GM19099 (cell line): Measurements from ENCODE around the gene CYP2E1.

Experiments used
- POLR2A ChIP-seq: IDR thresholded peaks from 3 replicates; pipeline ENCODE4 v1.6.1; 2011; ENCODE audit warnings: low read depth; ENCODE audit not compliant: insufficient read length; ENCODE audit errors: extremely low read depth

Gene CYP2E1

GRCh38 chr10:133526957-133527588 is at the start of gene CYP2E1:
Gene CYP2E1, plus strand, starts transcription at chr10:133527363. Its CDS starts 33 bp downstream, at chr10:133527396.
- no peak for TF ChIP-seq POLR2A

GRCh38 chr10:133481086-133481643 is 46.0 kb upstream of the CYP2E1 start:
- TF ChIP-seq POLR2A = no peak

GRCh38 chr10:133481657-133482056 is 45.5 kb upstream of the CYP2E1 start:
- TF ChIP-seq POLR2A = no peak

DNA sequence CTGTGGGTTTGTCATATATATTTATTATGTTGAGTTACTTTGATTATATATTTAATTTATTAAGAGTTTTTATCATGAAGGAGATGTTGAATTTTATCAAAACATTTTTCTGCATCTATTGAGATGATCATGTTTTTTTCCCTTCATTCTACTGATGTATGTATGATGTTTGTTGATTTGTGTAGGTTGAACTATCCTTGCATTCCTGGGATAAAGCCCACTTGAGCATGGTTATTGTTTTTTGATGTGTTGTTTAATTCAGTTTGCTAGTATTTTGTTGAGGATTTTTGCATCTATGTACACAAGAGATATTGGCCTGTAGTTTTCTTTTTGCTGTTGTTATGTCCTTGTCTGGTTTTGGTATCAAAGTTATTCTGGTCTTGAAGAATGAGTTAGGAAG is 42.3 kb upstream of the CYP2E1 start:
- TF ChIP-seq POLR2A = no peak

DNA sequence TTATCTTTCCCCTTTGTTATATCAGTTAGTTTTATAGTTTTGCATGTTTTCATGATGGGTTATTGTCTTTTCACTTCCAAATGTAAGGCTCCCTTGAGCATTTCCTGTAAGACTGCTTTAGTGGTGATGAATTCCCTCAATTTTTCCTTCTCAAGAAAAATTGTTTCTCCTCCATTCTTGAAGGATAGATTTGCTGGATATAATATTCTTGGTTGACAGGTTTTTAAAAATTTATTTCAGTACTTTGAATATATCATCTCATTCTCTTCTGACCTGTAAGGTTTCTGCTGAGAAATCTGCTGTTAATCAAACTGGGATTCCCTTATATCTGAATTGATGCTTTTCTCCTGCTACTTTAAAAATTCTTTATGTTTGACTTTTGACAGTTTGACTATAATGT is 40.1 kb upstream of the CYP2E1 start:
- no peak for TF ChIP-seq POLR2A

DNA sequence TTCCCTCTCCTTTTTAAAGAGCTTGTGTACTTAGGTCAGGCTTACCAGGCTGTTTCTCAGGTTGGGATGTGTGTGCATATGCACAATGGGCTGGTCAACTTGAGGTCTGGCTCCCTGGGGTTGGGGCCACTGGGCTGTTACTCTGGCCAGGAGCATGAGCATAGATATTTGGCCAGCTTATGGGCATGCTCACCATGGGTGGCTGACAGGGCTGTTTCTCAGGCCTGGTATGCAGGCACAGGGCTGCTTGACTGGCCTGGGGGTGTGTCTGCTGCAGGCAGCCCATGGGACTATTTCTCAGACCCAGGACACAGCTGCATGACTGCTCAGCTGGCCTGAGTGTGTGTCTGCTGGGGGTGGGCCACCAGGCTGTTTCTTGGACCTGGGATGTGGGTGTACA is 38.8 kb upstream of the CYP2E1 start:
- no peak for TF ChIP-seq POLR2A

GRCh38 chr10:133489816-133490588 is 37.2 kb upstream of the CYP2E1 start:
- TF ChIP-seq POLR2A = no peak

DNA sequence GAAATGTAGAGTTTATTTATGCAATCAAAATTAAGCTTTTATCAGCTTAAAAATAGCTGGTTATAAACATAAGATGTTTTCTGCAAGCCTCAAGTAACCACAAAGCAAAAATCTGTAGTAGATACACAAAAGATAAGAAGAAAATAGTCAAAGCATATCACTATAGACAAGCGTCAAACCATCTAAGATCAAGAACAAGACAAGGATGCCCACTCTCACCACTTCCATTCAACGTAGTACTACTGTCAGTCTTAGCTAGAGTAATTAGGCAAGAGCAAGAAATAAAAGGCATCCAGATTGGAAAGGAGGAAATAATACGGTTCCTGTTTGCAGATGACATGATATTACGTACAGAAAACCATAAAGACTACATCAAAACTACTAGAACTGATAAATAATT is 17.5 kb upstream of the CYP2E1 start:
- no peak for TF ChIP-seq POLR2A

DNA sequence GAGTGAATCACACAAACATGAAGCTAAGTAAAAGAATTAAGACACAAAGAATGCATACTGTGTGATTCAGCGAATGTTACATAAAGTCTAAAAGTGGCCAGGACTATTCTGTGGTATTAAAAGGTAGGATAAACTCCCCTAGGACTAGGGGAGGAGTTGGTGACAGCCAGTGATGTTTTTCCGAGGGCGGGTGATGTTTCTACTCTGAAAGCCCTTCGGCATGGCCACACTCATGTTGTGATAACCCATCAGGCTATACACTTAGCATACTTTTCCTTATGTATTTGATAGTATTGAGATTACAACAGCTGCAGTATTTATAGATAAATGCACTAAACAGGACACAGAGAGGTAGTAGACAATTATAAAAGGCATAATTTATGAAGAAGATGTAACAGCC is 15.8 kb upstream of the CYP2E1 start:
- no peak for TF ChIP-seq POLR2A

DNA sequence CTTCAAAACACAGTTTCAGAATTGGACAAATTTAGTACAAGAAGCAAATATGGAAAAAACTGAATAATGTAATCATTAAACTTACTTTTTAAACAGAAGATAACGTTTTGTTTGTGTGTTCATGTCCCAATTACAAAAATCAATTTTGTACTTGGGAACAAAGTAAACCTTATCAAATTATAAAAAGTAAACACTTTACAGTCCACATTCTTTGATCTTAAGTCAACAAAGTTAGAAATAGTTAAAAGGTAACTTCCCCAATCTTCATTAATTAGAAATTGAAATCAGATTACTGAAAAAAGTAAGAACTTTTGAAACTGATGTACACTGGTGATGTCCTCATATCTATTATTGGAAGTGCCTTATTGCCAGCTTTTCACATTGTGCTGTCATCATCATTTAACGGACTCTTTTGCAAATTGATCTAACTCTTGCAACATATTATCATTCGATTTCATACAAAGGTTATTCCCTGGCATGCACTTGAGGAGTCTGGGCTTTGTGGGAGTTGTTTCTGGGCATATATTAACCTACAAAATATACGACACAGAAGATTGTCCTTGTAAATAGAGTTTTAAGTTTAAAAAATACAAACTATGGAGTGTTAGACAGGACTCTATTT is 15.1 kb upstream of the CYP2E1 start:
- TF ChIP-seq POLR2A = no peak

GRCh38 chr10:133515471-133515870 is 11.7 kb upstream of the CYP2E1 start:
- TF ChIP-seq POLR2A = no peak

GRCh38 chr10:133516057-133516456 is 11.1 kb upstream of the CYP2E1 start:
- TF ChIP-seq POLR2A = no peak

DNA sequence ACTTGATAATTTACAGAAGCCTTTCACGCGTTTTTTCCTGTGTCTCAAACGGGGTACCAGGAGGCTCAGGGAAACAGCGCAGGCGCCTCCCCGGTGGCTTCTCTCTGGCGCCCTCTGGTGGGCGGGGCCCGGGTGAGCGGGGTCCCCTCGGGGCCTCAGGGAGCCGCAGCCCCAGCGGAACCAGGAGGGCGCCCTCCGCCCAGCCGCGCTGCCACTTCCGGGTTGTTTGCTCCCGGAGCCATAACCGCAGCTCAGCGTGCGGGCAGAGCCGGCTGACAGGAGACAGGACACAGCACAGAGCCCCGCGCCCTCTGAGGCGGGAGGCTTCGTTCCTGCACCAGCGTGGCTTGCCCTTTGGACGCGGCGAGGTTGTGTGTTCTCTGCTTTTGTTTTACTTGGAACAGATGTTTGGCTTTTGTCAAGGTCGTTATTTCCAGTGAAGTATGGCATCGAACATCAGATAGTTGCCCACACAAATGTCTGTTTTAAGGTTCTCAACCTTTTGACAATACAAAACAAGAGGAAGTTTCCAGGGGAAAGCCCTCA is 6.9 kb upstream of the CYP2E1 start:
- no peak for TF ChIP-seq POLR2A

DNA sequence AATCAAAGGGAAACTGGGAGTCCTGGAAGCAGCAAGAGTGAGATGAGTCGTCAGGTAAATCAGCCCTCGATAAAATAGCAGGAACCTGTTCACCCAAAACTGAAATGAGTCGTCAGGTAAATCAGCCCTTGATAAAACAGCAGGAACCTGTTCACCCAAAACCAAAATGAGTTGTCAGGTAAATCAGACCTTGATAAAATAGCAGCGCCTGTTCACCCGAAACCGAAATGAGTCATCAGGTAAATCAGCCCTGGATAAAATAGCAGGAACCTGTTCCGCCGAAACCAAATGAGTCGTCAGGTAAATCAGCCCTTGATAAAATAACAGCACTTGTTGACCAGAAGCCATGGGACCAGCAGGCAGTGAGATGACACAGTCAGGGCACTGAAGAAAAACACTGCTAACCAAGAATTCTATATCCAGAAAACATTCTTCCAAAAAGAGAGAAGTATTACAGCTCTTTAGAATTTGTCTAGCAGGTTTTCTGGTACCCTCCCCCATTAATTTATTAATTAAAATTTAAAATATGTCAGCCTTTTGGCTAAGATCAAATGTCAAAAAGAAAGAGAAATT is 3.4 kb upstream of the CYP2E1 start:
- TF ChIP-seq POLR2A = no peak

- no peak for TF ChIP-seq POLR2A
These were observed 1.7 kb upstream of the CYP2E1 start for GRCh38 chr10:133525444-133525843.
